Stimulated activated CD8-positive, alpha-beta memory T cell treated with anti-CD3 and anti-CD28 coated beads, Interleukin-2, amount 100 ng/mL, for 48 hours (primary cell): Measurements from ENCODE around the gene RUNX1.

Experiments used
- DNase-seq, 2 donors: peaks; one replicate each; pipeline ENCODE4 v3.0.0-alpha.2; 2020; ENCODE audit warnings: low read depth in 2 of 2

Gene RUNX1

DNA sequence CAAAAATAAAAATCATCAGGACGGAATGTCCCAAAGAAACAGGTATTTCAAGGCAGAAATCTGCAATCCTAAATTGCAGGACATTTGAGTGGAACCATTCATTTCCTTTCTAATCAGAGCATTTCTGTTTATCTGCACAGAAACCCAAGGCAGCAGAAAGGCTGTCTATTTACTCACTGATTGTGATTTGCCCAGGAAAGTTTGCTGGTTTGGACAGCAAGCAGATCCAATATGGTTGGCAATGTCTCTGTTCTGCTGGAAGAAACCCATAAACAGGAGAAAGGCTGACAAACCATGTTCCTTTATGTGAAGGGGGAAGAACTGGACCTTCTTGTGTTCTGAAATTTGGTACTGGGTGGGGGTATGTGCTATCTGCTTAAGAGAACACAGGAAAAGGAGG, 260.2 kb downstream of the RUNX1 start:
- DNase-seq, result no peak

DNA sequence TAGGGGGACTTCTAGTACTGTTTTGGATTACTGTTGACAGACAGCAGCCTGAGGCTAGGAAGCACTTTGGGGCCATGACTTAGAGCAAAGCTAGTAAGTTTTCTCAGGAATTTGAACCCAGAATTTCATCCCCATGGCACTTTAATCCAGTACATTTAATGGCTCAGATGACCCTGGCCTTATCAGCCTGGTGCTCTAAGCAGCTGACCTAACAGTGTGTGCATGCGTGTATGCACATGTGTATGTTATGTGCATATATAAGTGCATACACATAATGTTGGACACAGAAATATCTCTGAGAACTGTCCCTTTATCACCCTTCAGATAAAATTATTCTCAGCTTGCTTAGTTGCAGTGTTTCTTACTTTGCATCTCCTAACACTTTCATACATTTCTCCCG, 265.3 kb downstream of the RUNX1 start:
- no peak for DNase-seq

DNA sequence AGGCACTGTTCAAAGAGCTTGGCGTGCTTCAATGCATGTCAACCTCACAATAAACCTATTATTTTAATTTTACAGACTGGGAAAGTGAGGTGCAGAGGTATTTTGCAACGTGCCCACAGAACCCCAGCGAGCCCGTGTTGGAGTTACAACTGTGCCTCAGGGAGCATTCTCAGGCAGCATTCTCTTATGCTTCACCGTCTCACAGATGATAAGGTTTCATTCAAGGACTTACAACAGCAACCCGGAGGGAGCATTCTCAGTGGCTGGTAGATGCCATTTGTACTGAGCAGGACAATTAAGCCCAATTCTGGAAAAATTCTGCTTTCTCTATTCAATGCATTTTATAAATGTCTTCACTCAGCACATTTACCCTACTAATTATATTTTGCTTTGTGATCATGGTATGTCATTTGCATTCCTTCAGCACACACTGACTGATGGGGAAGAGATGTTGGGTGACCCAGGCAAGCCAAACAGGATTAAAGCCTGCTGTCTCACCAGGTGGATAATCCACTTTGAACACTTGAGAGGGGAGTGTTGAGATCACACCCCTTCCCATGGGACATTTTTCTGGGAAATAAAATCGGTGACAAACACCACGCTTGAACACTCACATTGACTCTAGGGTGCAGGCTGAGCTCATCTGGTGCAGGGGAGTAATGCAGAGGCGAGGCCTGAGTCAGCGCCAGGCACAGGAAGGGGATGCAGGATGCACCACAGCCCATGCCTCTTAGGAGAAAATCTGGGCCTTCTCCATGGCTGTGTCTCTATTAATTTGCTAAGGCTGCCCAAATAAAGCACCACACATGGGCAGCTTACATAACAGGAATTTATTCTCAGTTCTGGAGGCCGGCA, 266.4 kb downstream of the RUNX1 start:
- no peak for DNase-seq

DNA sequence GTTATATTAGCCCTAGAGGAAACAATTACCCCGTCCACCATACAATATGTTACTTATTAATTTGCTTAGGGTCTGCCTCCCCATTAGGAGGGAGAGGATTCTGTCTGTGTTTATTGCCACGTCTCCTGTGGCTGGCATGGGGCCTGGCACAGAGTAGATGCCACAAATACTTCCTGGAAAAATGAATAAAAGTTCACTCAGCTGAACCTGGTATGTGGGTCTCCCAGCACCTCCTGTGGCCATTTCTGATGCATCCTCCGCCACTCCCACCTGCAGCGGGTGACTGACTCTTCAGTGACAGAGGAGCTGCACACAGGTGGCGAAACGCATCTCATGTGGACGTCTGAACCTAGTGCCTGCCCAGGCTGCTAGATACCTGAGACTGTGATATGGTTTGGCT, 267.6 kb downstream of the RUNX1 start:
- DNase-seq, result no peak

DNA sequence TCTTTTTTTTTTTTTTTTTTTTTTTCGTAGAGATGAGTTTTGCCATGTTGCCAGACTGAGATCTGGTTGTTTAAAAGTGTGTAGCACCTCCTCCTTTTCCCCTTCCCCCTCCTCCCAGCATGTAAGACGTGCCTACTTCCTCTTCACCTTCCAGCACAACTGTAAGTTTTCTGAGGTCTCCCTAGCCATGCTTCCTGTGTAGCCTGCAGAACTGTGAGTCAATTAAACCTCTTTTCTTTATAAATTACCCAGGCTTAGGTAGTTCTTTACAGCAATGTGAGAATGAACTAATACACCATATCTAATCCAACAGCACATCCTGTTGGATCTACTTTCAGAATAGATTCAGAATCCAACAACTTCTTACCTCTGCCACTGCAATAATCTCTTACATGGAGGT, 269.2 kb downstream of the RUNX1 start:
- no peak for DNase-seq

DNA sequence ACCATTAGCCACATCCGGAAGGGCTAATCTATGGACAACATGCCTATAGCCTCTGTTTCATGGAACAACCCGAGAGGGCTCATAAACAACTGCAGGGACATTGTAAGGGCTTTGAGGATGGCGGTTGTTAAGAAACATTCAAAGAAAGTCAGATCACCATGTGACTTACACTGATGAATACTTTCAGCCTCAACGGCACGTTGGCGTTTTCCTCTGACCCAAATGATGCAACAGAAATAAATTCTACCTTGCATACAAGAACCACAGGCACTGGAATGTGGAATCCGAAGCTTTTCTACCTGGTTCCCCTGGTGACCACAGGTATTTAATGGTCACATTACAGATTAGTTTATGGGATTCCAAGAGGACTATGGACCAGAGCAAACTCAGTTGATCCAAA, 273.3 kb downstream of the RUNX1 start:
- DNase-seq, result no peak

DNA sequence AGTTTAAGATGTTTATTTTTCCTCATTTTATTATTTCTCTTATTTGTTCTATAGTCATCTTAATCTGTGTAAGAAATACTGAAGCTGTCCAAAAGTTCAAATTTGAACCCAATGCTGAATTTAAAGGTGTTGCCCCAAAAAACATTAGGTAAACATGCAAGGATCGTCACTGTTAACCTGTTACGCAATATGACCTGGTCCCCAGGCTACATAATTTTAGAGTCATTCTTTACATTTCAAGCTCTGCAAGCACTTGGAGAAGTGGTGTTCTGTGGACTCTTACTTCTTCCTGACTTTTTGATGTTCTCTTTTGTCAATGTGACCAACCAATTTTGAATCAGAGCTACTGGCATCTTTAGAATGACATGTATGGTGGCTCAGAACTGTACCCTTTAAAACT, 274.4 kb downstream of the RUNX1 start:
- DNase-seq, result no peak

DNA sequence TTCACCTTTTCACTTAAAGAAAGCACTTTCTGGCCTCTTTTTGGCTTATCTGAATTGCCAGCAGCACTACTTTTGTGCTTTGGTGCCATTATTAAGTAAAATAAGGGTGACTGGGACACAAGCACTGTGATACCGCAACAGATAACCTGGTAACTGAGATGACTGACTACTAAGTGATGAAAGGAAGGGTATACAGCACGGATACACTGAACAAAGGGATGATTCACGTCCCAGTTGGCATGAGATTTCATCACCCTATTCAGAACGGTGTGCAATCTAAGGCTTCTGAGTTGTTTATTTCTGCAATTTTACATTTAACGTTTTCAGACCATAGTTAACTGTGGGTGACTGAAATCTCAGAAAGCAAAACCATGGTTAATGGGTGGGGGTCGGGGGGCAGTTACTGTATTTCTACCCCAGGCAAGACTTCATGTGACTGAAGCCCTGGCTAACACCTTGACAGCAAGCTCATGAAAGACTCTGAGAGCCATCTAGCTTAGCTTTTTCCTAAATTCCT, 277.5 kb downstream of the RUNX1 start:
- no peak for DNase-seq

DNA sequence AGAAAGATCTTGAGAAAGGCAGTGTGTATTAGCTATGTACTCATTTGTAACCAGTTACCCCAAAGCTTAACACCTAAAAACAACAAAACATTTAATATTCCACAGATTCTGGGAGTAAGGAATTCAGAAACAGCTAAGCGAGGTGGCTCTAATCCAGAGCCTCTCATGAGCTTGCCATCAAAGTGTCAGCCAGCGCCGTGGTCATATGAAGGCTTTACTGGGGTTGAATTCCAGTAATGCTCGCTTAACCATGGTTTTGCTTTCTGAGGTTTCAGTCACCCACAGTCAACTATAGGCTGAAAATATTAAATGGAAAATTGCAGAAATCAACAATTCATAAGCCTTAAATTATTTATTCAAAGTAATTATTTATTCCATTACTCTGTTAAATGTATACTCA, 278.5 kb downstream of the RUNX1 start:
- DNase-seq, result no peak

DNA sequence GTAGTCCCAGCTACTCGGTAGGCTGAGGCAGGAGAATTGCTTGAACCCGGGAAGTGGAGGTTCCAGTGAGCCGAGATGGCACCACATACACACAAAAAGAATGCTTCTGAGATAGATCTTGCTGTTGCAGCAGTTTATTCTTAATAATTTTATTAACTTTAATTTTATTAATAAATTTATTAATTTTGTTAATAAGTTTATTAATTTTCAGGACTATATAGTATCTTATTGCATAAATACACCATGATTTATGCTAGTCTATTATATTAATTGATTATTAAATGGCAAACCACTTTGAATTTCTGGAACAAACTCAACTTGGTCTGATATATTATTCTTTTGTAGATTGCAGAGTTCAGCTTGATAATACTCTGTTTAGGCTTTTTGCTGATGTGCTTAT, 280.8 kb downstream of the RUNX1 start:
- no peak for DNase-seq

DNA sequence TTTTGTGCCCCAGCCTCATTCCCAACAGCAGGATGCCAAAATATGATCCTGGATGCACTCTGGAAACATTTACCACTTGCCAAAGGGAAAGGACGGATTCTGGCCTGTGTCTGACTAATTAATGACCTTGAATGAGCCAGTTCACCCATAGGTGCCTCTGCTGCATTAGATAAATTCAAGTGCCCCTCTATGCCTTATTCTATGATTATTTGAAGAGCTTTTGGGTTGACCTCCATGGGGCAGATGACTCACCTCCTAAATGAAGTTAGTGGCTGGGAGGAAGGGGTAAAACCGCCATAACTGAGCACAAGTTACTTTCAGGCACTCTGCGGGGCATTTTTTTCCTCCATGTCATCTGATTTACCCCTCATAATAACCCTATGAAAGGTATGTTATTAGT, 282.2 kb downstream of the RUNX1 start:
- no peak for DNase-seq

DNA sequence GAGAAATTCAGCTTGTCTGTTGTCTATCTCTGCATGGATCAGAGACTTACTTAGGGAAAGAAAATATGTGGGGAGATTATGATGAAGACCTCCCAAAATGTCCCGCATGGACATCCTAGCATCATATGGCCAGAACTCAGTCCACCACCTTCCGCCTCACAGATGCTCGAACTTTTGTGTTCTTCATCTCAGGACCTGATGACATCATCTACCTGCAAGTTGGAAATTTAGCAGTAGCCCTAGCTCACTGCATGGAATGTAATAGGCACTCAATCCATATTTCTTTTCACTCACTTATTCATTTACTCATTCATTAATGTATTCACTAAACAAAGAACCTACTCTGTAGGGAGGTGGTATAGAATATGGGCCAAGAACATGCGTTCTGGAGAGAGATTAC, 283.5 kb downstream of the RUNX1 start:
- no peak for DNase-seq

DNA sequence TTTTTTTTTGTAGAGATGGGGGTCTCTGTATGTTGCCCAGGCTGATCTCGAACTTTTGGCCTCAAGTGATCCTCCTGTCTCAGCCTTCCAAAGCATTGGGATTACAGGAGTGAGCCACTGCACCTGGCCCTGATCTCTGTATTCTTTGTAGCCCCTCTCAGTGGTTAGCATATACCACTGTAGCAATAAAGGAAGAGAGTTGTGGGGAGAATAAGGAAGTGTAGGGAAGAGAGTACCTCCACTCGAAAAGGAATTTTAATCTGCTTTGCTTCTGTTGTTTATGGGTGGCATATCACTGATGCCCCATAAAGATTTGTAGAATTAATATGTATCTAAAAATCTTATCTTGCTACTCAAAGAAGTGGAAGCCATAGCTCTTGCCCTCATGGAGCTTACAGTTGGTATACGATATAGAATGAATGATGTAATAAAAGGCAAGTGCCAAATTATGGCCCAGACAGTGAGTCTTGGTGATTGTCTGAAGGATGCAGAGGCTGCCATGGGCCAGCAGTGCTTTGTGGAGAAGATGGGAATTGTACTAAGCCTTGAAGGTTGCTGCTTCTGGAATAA, 284.3 kb downstream of the RUNX1 start:
- no peak for DNase-seq

DNA sequence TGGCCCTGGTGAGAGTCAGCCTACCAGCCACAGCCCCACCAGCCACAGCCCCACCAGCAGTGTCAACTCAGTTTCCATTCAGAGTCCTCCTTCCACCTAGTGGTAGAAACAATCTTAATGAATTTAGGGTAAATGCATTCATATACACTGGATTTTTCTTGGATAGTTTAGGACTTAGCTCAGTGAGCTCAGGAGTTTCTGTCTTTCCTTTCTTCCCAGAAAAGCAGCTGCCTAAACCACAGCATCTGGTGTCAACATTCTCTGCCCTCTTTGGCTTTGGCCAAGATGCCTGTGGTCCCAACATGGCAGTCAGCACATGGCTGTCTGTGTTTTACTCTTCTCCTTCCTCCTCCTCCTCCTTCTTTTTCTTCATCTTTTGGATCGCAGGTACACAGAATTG, 286.3 kb downstream of the RUNX1 start:
- DNase-seq, result no peak

DNA sequence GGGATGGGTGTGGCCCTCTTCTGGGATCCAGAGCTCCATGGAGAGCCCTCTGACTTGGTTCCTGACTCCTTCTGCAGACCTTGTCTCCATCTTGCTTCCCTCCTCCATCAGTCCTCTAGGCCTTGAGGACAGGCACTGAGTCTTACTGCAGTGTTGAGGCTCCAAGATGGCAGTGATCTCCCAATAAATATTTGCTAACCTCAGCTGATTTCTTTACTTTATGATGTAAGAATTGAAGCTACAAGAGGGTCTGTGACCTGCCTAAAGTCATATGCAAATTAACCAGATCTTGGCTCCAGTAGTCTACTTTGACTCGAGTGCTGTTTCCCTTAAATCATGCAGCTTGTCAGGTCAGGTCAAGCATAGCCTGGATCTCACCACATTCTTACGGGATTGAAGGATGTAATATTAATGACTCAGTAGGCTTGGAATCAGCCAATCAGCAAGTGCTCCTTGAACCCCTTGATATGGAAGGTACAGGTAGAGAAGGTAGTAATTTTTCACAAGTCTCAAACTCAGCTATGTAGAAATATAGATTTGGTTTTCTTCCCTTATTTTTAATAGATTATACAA, 287.3 kb downstream of the RUNX1 start:
- no peak for DNase-seq

DNA sequence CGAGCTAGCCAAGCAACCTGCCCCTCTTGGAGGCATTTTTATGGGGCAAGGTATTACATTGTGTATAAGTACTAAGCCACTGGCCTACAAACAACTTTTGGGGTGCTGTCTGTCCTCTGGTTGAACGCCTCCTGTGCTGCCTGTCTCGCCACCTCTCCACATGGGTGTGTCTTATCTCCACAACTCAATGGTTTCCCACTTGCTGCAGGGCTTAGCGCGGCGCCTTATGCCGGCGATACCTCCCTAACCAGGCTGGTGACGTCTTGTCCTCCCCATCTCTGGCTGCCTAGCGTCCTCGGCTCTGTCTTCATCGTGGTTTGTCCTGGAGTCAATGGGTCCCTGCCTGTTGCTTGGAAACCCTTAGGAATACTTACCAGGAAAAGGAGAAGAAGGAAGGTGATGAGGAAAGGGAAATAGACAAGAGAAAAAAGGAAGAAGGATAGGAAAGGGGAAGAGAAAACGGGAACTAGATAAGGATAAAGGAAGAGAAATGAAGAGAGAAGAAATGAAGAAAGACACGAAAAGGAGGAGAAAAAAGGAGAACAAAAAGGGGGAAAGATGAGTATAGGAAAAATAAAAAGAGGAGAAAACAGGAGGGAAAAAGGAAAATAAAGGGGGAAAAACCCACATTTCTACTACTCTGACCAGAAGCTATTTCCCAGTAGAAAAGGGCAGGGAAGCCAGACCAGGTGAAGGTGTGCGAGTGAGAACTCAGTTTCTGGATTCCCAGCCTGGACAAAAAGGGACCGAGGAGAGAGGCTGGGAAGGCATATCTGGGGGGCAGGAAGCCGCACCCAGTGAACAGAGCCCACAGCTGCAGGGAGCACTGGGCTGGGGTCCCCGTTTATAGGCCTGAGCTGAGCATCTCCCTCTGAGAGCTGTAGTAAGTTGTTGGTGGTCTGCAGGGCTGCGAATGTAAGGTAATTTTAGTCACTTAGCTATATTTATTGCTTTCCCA, 294.1 kb downstream of the RUNX1 start:
- no peak for DNase-seq

DNA sequence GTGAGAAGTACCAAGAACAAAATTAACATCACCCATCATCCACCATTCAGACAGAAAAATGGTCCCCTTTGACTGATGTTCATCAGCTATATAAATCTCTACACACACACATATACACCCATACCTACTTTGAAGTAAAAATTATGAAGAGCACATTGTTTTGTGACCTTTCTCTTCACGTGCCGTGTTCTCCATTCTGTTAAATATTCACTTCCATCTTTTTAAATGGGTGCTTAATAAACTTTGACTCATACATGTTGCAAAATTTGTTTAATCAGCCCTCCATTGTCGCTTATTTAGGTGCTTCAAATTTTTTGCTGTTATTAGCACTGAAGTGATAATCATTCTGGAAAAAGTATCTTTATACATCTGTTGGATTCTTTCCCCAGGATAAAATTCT, 300.2 kb downstream of the RUNX1 start:
- DNase-seq, result no peak

DNA sequence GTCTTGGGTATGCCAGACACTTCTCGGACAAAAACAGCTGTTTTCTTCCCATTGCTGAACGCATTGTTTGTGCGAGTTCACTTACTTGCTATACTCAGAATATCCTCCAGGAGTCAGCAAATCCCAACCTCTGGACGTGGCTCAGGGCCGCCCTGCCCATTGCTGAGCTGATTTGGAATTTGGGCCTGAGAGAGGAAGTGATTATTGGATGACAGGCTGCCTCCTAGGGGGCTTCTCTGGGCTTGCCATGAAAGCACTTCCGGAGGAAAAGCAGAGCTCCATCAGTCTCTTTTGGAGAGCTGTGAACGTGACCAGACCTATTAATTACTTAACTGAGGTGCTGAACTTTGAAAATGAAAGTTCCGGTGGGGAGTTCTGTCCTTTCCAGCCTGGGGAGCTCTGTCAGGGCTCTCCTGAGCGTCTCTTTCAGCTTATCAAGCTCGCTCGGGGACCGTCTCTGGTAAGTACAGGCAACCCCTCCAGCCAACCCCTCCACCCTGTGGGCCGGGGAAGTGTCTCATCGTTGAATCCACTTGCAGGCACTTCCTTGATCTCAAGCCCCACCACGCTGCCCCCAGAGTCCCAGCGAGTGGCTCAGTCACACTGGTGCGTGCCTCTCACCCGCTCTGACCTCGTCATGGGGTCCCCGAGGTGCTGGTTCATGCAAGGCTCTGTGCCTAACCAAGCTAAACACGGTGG, 303.4 kb downstream of the RUNX1 start:
- DNase-seq, result peak; percentile 31 to 33

DNA sequence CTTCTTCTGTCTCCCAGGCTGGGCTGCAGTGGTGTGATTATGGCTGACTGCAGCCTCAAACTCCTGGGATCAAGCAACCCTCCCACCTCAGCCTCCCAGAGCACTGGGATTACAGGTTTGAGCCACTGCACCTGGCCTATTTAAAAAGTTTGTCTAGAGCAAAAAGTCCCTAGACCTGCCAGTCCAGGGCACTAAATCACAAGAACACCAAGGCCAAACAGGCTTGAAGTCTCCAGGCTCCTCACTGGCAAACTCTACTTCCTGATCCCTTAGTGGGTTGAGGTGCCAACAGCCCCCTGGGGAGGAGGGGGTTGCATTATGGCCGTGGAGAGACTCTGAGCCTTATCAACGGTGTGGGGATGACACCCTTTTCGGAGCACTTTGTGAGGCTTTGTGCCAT, 304.3 kb downstream of the RUNX1 start:
- DNase-seq, result no peak

DNA sequence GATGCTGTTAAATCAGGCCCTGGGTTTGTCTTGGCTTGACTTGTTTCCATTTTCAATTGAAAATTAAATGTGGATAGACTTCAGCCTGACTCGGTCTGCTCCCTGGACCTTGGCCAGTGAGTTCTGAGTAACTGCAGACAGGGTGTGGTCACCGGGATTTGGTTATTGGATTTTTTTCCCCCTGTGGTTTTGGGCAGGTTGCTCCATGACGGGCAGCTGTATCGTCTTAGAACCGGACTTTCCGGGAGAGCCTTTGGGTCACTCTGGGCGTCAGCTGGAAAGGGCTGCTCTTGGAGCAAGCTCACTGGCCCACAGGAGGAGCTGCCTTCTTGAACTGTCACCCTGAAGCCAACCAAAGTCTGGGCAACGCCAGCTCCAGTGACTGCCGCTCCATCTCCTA, 305.3 kb downstream of the RUNX1 start:
- no peak for DNase-seq

DNA sequence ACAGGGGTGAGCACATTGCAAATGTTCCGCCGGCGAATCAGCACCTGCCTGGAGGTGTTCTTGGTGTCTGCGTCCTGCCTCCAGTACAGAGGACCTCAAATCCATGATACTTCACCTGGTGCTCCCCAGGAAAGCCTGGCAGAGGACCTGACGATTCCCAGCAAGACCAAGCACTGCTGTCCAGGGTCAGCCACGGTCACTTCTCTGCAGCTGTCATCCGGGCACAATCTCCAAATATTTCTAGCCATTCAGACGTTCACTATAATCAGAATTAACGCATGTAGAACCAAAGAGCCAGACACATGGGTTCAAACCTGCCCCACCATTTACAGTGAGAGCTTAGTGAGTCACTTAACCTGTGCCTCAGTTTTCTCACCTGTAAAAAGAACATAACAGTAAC, 305.8 kb downstream of the RUNX1 start:
- no peak for DNase-seq
